ENCODE data around the gene PPT1.

Gene PPT1

DNA sequence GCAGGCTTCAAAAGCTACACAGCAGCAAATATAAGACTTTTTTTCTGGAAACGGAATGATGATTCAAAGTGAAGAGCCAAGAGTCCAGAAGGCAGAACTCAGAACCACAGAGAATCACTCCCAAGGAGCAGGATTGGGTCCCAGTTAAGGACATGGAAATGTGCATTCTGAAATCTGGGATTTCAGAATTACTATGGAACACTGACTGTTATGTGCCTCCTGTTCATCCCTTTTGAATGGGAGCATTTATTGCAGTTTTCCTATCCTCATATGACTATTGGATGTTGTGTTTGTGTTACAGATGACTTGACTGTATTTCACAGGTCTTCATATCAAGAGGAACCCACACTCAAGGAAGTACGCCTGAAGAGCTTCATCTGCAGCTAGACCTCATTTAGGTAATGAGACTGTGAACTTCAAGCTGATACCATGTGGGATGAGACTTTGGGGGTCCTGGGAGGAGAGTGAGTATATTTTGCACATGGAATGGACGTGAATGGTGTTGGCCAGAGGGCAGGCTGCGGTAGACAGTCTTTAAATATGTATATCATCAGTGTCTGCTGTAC is 73.6 kb downstream of the PPT1 start:
- Histone ChIP-seq H3K36me3 (ENCODE audit: insufficient read depth, low read length) (no peaks in the 10 kb centered on the region), H3K9me3 (ENCODE audit: insufficient read depth, low read depth, low read length) (peaks cover 4% of the 10 kb centered on the region; the same call in 1 of the 2 replicates), H2AFZ (ENCODE audit: low read length) (no peak overlapping the region), H3K4me1 (ENCODE audit: insufficient read depth, low read length, poor library complexity, severe bottlenecking) (peaks cover 7% of the 10 kb centered on the region), H3K9me2 (replicated peaks; ENCODE audit: low read depth, low read length) (no peaks in the 10 kb centered on the region), H3K4me3 (ENCODE audit: low read length, poor library complexity, severe bottlenecking) (no peak overlapping the region), H3K4me2 (ENCODE audit: low read depth, low read length, poor library complexity, severe bottlenecking) (no peak overlapping the region), H3K79me2 (ENCODE audit: insufficient read depth, low read length) (no peaks in the 10 kb centered on the region), H3K9ac (ENCODE audit: low read depth, low read length, poor library complexity, severe bottlenecking) (no peak overlapping the region), H3K27me3 (ENCODE audit: insufficient read depth, low read length, poor library complexity, severe bottlenecking) (no peaks in the 10 kb centered on the region), H4K20me1 (ENCODE audit: insufficient read depth, low read length, poor library complexity, severe bottlenecking) (no peaks in the 10 kb centered on the region), H3F3A (ENCODE audit: low read depth) (no peaks in the 10 kb centered on the region)
- no peak for TF ChIP-seq EZH2phosphoT487 (IDR thresholded peaks at IDR 0.05; ENCODE audit: borderline replicate concordance)
- TF ChIP-seq, protein P1, sequence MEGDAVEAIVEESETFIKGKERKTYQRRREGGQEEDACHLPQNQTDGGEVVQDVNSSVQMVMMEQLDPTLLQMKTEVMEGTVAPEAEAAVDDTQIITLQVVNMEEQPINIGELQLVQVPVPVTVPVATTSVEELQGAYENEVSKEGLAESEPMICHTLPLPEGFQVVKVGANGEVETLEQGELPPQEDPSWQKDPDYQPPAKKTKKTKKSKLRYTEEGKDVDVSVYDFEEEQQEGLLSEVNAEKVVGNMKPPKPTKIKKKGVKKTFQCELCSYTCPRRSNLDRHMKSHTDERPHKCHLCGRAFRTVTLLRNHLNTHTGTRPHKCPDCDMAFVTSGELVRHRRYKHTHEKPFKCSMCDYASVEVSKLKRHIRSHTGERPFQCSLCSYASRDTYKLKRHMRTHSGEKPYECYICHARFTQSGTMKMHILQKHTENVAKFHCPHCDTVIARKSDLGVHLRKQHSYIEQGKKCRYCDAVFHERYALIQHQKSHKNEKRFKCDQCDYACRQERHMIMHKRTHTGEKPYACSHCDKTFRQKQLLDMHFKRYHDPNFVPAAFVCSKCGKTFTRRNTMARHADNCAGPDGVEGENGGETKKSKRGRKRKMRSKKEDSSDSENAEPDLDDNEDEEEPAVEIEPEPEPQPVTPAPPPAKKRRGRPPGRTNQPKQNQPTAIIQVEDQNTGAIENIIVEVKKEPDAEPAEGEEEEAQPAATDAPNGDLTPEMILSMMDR (conservative IDR thresholded peaks at IDR 0.05; ENCODE audit: low read length) = no peak

Measured in Loucy (cell line).